B cell (primary cell): ENCODE data around the gene RPAP3. TPM values are rescaled to one million over a fixed set of nuclear protein-coding genes. Genes with fewer than 3 reads are reported as not detected.

ENCODE experiments used
- ATAC-seq: fragments of 200-7000 bp; cut with Tn5 transposase; one replicate; pipeline ENCODE4 v1.10.0; 2021; ENCODE audit warnings: low read depth, mild to moderate bottlenecking, moderate number of reproducible peaks, moderate library complexity
- CTCF ChIA-PET: fragments of 350-600 bp; sonication (Branson Sonifier 250); formaldehyde crosslinking; loops from one replicate; lab custom pipeline; 2021; ENCODE audit warnings: antibody characterized with exemption, inconsistent platforms; lab: Charles Lee
- POLR2A ChIA-PET: fragments of 350-600 bp; sonication (Branson Sonifier 250); formaldehyde crosslinking; loops from one replicate; lab custom pipeline; 2021; ENCODE audit warnings: antibody characterized with exemption; lab: Charles Lee
- DNase-seq: peaks from one replicate; pipeline ENCODE4 v3.0.0; 2013
- H2AFZ ChIP-seq: 2 replicates; pipeline ENCODE4 v1.6.1; 2012; ENCODE audit warnings: mild to moderate bottlenecking, low read depth, low read length; ENCODE audit not compliant: insufficient read depth, poor library complexity, severe bottlenecking
- H3K27ac ChIP-seq, 2 donors: 1 replicate in 1 of 2; 2 replicates in 1 of 2; pipeline ENCODE4 v1.5.1; 2012 to 2013; ENCODE audit warnings: low read length in 2 of 2, mild to moderate bottlenecking in 2 of 2, moderate library complexity in 1 of 2
- H3K27me3 ChIP-seq, 4 experiments: fragments of 200-600 bp in 1 of 4; sonication (generic) in 1 of 4; replicated peaks in 1 of 4; 1 replicate in 2 of 4; 2 replicates in 2 of 4; pipeline versions ENCODE4 v1.6.1 to v1.7.0; 2013 to 2016; ENCODE audit warnings: low read length in 3 of 4, mild to moderate bottlenecking in 2 of 4, mixed read lengths in 1 of 4, moderate library complexity in 1 of 4; ENCODE audit not compliant: insufficient read depth in 4 of 4, control insufficient read depth in 3 of 4; ENCODE audit errors: control extremely low read depth in 1 of 4
- H3K36me3 ChIP-seq, 2 experiments: replicated peaks in 1 of 2; 1 replicate in 1 of 2; 2 replicates in 1 of 2; pipeline versions ENCODE4 v1.6.1 to v1.7.1; 2013; ENCODE audit warnings: low read length in 1 of 2; ENCODE audit not compliant: insufficient read depth in 2 of 2, control insufficient read depth in 1 of 2; ENCODE audit errors: control extremely low read depth in 1 of 2, extremely low read depth in 1 of 2
- H3K4me1 ChIP-seq, 2 donors: fragments of 200-600 bp in 1 of 2; sonication (generic) in 1 of 2; 1 replicate in 1 of 2; 2 replicates in 1 of 2; pipeline versions ENCODE4 v1.5.1 to v1.6.1; 2013 to 2017; ENCODE audit warnings: low read length in 2 of 2; ENCODE audit not compliant: control insufficient read depth in 2 of 2, insufficient read depth in 2 of 2
- H3K4me2 ChIP-seq: replicated peaks from 2 replicates; pipeline ENCODE3; 2012; ENCODE audit warnings: mild to moderate bottlenecking, low read depth, low read length; ENCODE audit not compliant: poor library complexity, severe bottlenecking
- H3K4me3 ChIP-seq, 5 experiments: fragments of 200-600 bp in 1 of 5; sonication (generic) in 1 of 5; 1 replicate in 3 of 5; 2 replicates in 2 of 5; pipeline versions ENCODE4 v1.5.1 to v1.7.0; 2011 to 2016; ENCODE audit warnings: low read length in 4 of 5, mild to moderate bottlenecking in 4 of 5, low read depth in 2 of 5, control low read depth in 1 of 5, moderate library complexity in 1 of 5; ENCODE audit not compliant: insufficient read depth in 1 of 5; ENCODE audit errors: control extremely low read depth in 1 of 5, extremely low read depth in 1 of 5
- H3K79me2 ChIP-seq: fragments of 200-600 bp; sonication (generic); one replicate; pipeline ENCODE4 v1.6.0; 2016; ENCODE audit warnings: low read length; ENCODE audit not compliant: control insufficient read depth, insufficient read depth
- H3K9ac ChIP-seq: fragments of 200-600 bp; sonication (generic); 2 replicates; pipeline ENCODE4 v1.6.1; 2017; ENCODE audit warnings: mild to moderate bottlenecking, low read length, moderate library complexity
- H3K9me3 ChIP-seq, 3 donors: one replicate each; pipeline versions ENCODE4 v1.6.1 to v1.7.1; 2013; ENCODE audit warnings: low read length in 2 of 3; ENCODE audit not compliant: control insufficient read depth in 2 of 3, insufficient read depth in 1 of 3; ENCODE audit errors: control extremely low read depth in 1 of 3
- H4K20me1 ChIP-seq: 2 replicates; pipeline ENCODE4 v1.6.0; 2012; ENCODE audit warnings: mild to moderate bottlenecking, low read length; ENCODE audit not compliant: insufficient read depth, control insufficient read depth, poor library complexity, severe bottlenecking
- H3K27ac Mint-ChIP-seq: one replicate; pipeline ENCODE4 v1.8.0; 2021; ENCODE audit warnings: mixed read lengths
- H3K27me3 Mint-ChIP-seq: one replicate; pipeline ENCODE4 v1.8.0; 2021; ENCODE audit warnings: mixed read lengths
- H3K4me1 Mint-ChIP-seq: one replicate; pipeline ENCODE4 v1.8.0; 2021; ENCODE audit warnings: mixed read lengths
- H3K4me3 Mint-ChIP-seq: one replicate; pipeline ENCODE4 v1.8.0; 2021; ENCODE audit warnings: mixed read lengths
- H3K9me3 Mint-ChIP-seq: one replicate; pipeline ENCODE4 v1.8.0; 2022; ENCODE audit warnings: mixed read lengths; ENCODE audit not compliant: insufficient read depth
- CTCF ChIP-seq: fragments of 200-600 bp; IDR thresholded peaks from one replicate; pipeline ENCODE4 v1.8.0; 2022; ENCODE audit warnings: antibody characterized with exemption, mild to moderate bottlenecking
- EZH2 ChIP-seq: IDR thresholded peaks from 2 replicates; pipeline ENCODE4 v1.6.1; 2012; ENCODE audit warnings: borderline replicate concordance, low read depth, mild to moderate bottlenecking, moderate library complexity, low read length; ENCODE audit not compliant: insufficient read depth, poor library complexity, severe bottlenecking
- WGBS: methylation state at CpG from one replicate; pipeline ENCODE4 v1.1.5; 2013; ENCODE audit warnings: missing lambda C conversion rate; ENCODE audit not compliant: insufficient coverage; 5-methylcytosine and 5-hydroxymethylcytosine counted together
- intact Hi-C: fragments of 100-400 bp; cut with micrococcal nuclease; formaldehyde crosslinking; loops from one replicate; pipeline ENCODE4 v1.10.0; 2022
- polyA plus RNA-seq: library from polyadenylated mRNA; depleted of rRNA; stranded (reverse); fragments of >200 nt; gene quantifications from 2 replicates; pipeline ENCODE4 v1.2.3, GENCODE V29; 2012
- total RNA-seq, 2 donors: library from RNA; stranded (reverse); fragments of 120-200 nt in 1 of 2; gene quantifications; 1 replicate in 1 of 2; 2 replicates in 1 of 2; pipeline versions ENCODE4 v1.2.3 to v1.2.4, GENCODE V29; 2013 to 2022

Gene RPAP3
- total and polyA plus RNA-seq, 2 donors (not counting 1 experiment from before 2014, with no cell fraction given) = 9.1 to 47.2 TPM

GRCh38 chr12:47615711-47616110, 90.1 kb downstream of the RPAP3 start:
- no peak overlapping the region for H3K9ac ChIP-seq
- no peak for TF ChIP-seq EZH2
- no peak for TF ChIP-seq CTCF
- no peak overlapping the region for H3K4me3 ChIP-seq
- no peak overlapping the region for H3K27ac ChIP-seq
- no peaks in the 10 kb centered on the region for H3K79me2 ChIP-seq
- peaks cover 2% of the 10 kb centered on the region in 2 experiments for H3K36me3 ChIP-seq
- no peaks in the 10 kb centered on the region for H3K27me3 ChIP-seq
- H3K4me1 Mint-ChIP-seq = no peaks in the 10 kb centered on the region
- no peak overlapping the region for H3K27ac Mint-ChIP-seq
- H4K20me1 ChIP-seq = no peaks in the 10 kb centered on the region
- POLR2A ChIA-PET = no interaction called here
- H3K4me3 Mint-ChIP-seq = no peak overlapping the region
- intact Hi-C loops = no loop called here
- peaks cover 9% of the 10 kb centered on the region for H3K9me3 Mint-ChIP-seq
- no peak overlapping the region for H2AFZ ChIP-seq
- DNase-seq (no peak), ATAC-seq (no peak)
- no peak overlapping the region for H3K4me2 ChIP-seq
- peaks cover 3 to 22% (median 15%) of the 10 kb centered on the region in 3 donors for H3K9me3 ChIP-seq
- CTCF ChIA-PET = no interaction called here
- H3K4me1 ChIP-seq = no peaks in the 10 kb centered on the region
- no peaks in the 10 kb centered on the region for H3K27me3 Mint-ChIP-seq

- no peak overlapping the region for H3K27ac ChIP-seq
- H3K27me3 Mint-ChIP-seq = no peaks in the 10 kb centered on the region
- H3K4me3 ChIP-seq = no peak overlapping the region
- peaks cover 2% of the 10 kb centered on the region in 2 experiments for H3K36me3 ChIP-seq
- TF ChIP-seq CTCF (no peak), EZH2 (no peak)
- H4K20me1 ChIP-seq = no peaks in the 10 kb centered on the region
- H3K4me1 ChIP-seq = peaks cover 0 to 4% of the 10 kb centered on the region in 2 donors
- intact Hi-C loops = no loop called here
- ATAC-seq (no peak), DNase-seq (no peak)
- peaks cover 9% of the 10 kb centered on the region for H3K4me1 Mint-ChIP-seq
- H3K4me3 Mint-ChIP-seq = no peak overlapping the region
- POLR2A ChIA-PET = no interaction called here
- 63% methylated on average over 2 of the region's 2 CpGs for WGBS
- H3K4me2 ChIP-seq = no peak overlapping the region
- H3K27ac Mint-ChIP-seq = no peak overlapping the region
- H3K9ac ChIP-seq = no peak overlapping the region
- H3K27me3 ChIP-seq = no peaks in the 10 kb centered on the region
- CTCF ChIA-PET = no interaction called here
- no peak overlapping the region for H2AFZ ChIP-seq
- H3K79me2 ChIP-seq = no peaks in the 10 kb centered on the region
- H3K9me3 Mint-ChIP-seq = peaks cover 9% of the 10 kb centered on the region
- H3K9me3 ChIP-seq = peaks cover 4 to 22% (median 15%) of the 10 kb centered on the region in 3 donors
These were observed 91.3 kb downstream of the RPAP3 start for GRCh38 chr12:47614521-47614920.
